HG03354 (cell line): ENCODE measurements around the gene FIG4.

Source experiments
- ATAC-seq: cut with Tn5 transposase; IDR thresholded peaks from one replicate; pipeline ENCODE4 v1.9.1; 2021; ENCODE audit warnings: mild to moderate bottlenecking; ENCODE audit not compliant: unreplicated experiment, poor library complexity, severe bottlenecking

Gene FIG4

GRCh38 chr6:109872968-109873545, 182.0 kb downstream of the FIG4 start:
- ATAC-seq = no peak

- ATAC-seq = no peak
These were observed 183.0 kb downstream of the FIG4 start for GRCh38 chr6:109874086-109874485.

GRCh38 chr6:109874621-109875020, 183.5 kb downstream of the FIG4 start:
- ATAC-seq = no peak
